Testis (tissue), 2 donors: ENCODE data around the gene A2M.

Source experiments
- POLR2A ChIP-seq: fragments of 450-650 bp; IDR thresholded peaks from one replicate; pipeline ENCODE4 v1.6.1; 2017; ENCODE audit warnings: antibody characterized with exemption, mild to moderate bottlenecking, moderate library complexity
- TF ChIP-seq, protein P1 (sequence below), 3 experiments: fragments of 450-650 bp in 2 of 3; fragments of 200-600 bp in 1 of 3; sonication (generic) in 1 of 3; IDR thresholded peaks; one replicate each; pipeline ENCODE4 v1.5.1; 2016 to 2019; ENCODE audit warnings: antibody characterized with exemption in 3 of 3, mild to moderate bottlenecking in 2 of 3, moderate library complexity in 1 of 3

DNA sequence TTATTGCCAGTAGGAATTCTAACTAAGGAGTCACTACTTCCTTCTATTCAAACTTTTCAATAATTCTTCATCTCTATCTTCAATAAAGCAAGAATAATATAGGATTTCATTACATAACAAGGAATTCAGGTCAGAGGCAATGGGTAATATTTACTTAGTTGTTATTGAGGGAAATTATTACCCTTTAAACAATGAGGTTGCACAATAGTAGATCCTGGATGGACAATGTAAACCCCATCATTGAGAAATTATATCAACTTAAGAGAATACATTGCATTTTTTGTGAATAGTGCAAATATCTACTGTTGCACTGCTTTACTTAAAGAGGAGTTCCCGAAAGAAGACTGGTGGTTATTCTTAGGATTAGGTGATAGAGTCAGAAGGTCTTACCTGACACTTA lies 43.8 kb downstream of the A2M start:
- TF ChIP-seq POLR2A: no peak
- TF ChIP-seq, protein P1, sequence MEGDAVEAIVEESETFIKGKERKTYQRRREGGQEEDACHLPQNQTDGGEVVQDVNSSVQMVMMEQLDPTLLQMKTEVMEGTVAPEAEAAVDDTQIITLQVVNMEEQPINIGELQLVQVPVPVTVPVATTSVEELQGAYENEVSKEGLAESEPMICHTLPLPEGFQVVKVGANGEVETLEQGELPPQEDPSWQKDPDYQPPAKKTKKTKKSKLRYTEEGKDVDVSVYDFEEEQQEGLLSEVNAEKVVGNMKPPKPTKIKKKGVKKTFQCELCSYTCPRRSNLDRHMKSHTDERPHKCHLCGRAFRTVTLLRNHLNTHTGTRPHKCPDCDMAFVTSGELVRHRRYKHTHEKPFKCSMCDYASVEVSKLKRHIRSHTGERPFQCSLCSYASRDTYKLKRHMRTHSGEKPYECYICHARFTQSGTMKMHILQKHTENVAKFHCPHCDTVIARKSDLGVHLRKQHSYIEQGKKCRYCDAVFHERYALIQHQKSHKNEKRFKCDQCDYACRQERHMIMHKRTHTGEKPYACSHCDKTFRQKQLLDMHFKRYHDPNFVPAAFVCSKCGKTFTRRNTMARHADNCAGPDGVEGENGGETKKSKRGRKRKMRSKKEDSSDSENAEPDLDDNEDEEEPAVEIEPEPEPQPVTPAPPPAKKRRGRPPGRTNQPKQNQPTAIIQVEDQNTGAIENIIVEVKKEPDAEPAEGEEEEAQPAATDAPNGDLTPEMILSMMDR (IDR thresholded peaks at IDR 0.05): no peak
